DMS79 treated with DMSO at 0.1 percent for 48 hours (cell line): Measurements from ENCODE around the gene BCAT1.

ENCODE experiments used
- DNase-seq: peaks from one replicate; lab custom pipeline; 2025; lab: John Stamatoyannopoulos, UW

BCAT1 gene

DNA sequence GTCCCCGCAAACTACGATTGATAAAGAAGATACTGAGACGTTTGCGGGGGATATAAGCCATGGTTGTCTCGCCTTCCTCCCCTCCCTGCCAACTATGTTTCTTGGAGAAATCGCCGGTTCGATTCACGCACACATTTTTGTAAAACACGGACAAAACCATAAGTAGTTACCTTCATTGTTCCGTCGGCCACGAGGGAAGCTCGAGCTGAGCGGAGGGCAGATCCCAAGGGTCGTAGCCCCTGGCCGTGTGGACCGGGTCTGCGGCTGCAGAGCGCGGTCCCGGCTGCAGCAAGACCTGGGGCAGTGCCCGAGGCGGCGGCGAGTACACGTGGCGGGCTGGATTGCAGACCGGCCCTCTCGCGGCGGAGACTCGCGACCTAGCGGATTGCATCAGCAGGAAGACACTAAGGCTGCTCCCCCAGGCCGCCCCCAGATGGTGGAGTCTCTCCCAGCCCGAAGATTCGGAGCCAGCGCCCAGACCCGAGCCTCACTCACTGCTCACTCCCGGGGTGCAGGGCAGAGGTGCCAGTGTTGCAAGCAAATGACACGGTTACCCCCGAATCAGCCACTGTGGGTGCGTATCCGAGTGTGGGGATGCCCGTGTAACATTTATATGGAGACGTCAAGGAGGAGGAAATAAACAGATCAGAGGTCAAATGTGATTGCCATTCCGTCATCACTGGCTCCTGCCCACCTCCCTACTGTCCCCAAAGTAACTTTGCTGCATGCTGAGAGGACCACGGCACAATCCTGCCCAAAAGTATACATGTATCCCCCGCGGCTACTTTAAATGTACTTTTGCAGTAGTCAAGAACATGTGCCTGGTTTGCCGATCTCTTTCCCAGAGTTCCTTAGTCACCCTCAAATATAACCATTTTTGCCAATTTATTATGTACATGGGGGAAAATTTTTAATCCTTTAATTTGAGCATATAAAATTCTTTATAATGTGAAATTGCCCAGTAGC lies at the start of gene BCAT1:
BCAT1 (minus strand) TSS at position 345 of the 966 bp plus-strand sequence; CDS start at position 176, 169 bp downstream.
- no peak for DNase-seq

- DNase-seq: no peak
These were observed 49.2 kb upstream of the BCAT1 start for GRCh38 chr12:24997970-24998582.

GRCh38 chr12:24997496-24997895 lies 48.6 kb upstream of the BCAT1 start:
- no peak for DNase-seq

DNA sequence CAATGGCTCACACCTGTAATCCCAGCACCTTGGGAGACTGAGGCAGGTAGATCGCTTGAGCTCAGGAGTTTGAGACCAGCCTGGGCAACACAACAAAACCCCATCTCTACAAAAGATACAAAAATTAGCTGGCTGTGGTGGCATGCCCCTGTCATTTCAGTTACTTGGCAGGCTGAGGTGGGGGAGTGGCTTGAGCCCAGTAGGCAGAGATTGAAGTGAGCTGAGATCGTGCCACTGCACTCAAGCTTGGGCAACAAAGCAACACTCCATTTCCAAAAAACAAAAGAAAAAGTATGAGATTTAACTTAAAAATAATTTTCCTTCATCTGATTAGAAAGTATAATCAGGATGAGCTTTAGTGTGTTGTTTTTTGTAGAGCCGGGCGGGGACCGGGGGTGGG lies 47.9 kb upstream of the BCAT1 start:
- no peak for DNase-seq

GRCh38 chr12:24996102-24996797 lies 47.3 kb upstream of the BCAT1 start:
- no peak for DNase-seq

DNA sequence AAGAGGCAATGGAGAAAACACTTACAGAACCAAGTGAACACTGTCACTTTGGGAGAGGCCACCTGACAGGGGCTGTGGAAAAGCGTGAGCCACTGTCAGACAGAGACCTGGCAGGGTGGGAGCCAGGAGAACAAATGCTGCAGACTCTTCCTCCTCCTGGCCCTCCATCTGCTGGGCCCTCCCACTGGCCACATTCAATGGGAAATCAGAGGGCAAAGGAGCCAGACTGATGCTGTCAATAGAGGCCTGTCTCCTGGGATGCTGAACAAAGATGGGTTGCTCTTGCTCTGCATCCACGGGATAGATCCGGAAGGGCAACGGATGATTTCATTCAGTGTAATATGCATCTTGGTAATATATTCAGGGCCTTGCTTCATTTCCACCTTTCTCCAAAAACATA lies 44.9 kb upstream of the BCAT1 start:
- no peak for DNase-seq

- DNase-seq: peak; percentile 60
These were observed 42.5 kb upstream of the BCAT1 start for GRCh38 chr12:24991209-24992049.

GRCh38 chr12:24989216-24989615 lies 40.3 kb upstream of the BCAT1 start:
- DNase-seq: no peak

- no peak for DNase-seq
These were observed 33.3 kb upstream of the BCAT1 start for GRCh38 chr12:24982250-24982649.

DNA sequence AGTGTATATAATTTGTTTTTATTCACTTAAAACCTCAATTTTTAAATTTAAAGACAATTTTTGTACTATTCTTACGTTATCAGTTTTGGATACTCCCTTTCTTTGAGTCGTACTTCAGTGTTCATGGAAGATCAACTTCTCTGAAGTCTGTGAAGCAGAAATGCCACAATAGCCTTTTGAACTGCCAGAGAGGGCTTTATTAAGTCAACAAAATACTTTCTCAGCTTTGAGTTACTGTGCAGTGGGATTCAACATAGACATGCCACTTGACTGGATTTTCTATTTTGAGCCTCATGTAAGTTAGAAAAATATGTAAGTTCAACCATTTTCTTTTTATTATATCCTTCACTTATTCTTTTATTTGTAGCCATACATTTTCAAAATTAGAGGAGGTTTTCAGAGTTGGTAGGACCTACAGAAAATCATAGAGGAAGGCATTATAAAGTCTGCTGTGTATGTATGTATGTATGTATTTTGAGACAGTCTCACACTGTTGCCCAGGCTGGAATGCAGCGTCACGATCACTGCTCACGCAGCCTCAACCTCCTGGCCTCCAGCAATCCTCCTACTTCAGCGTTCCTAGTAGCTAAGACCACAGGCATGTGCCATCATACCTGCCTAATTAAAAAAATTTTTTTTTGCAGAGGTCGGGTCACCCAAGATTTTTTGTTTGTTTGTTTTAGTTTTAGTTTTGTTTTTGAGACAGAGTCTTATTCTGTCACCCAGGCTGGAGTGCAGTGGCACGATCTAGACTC lies 31.3 kb upstream of the BCAT1 start:
- no peak for DNase-seq

- DNase-seq: no peak
These were observed 30.4 kb upstream of the BCAT1 start for GRCh38 chr12:24979329-24979728.

DNA sequence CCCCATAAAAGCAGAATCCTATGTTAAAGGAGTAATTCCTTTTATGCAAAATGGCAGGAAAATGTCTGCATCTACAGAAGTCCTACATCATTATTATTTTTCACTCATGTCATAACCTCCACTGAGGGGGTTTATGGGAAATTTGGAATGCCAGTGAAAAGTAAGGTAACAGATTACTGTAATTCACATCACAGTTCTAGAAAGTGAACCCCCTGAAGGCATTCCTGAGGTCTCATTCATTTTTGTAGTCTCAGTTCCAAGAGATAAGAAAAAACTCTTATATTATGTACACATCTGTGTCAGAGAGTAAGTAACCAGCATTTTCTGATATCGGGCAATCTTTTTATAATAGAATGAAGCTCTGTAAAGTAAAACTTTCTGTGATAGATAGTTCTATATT lies 28.8 kb upstream of the BCAT1 start:
- DNase-seq: no peak

- no peak for DNase-seq
These were observed 28.2 kb upstream of the BCAT1 start for GRCh38 chr12:24977060-24977459.

- DNase-seq: no peak
These were observed 26.5 kb upstream of the BCAT1 start for GRCh38 chr12:24975425-24975824.

- DNase-seq: no peak
These were observed 25.3 kb upstream of the BCAT1 start for GRCh38 chr12:24974216-24974615.

GRCh38 chr12:24972078-24972477 lies 23.2 kb upstream of the BCAT1 start:
- no peak for DNase-seq

DNA sequence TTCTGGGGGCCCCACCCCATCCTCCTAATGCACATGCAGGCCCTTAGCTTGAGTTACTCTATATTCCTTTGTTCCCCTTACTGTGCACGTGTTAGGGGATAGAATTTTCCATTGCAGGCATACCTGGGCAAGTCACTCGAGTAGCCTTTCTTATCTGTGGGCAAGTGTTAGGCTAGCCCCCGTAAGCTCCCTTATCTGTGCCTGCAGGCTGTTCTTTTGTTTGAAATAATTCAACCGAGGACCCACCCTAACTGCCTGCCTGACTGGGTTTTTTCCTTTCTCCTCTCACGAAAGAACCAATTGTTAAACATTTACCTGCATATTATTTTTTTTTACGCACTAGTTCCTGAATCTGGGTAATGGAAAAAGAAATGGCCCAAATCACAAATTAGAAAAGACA lies 21.3 kb upstream of the BCAT1 start:
- DNase-seq: no peak

- DNase-seq: no peak
These were observed 18.2 kb upstream of the BCAT1 start for GRCh38 chr12:24966951-24967564.

GRCh38 chr12:24964342-24964741 lies 15.4 kb upstream of the BCAT1 start:
- no peak for DNase-seq

DNA sequence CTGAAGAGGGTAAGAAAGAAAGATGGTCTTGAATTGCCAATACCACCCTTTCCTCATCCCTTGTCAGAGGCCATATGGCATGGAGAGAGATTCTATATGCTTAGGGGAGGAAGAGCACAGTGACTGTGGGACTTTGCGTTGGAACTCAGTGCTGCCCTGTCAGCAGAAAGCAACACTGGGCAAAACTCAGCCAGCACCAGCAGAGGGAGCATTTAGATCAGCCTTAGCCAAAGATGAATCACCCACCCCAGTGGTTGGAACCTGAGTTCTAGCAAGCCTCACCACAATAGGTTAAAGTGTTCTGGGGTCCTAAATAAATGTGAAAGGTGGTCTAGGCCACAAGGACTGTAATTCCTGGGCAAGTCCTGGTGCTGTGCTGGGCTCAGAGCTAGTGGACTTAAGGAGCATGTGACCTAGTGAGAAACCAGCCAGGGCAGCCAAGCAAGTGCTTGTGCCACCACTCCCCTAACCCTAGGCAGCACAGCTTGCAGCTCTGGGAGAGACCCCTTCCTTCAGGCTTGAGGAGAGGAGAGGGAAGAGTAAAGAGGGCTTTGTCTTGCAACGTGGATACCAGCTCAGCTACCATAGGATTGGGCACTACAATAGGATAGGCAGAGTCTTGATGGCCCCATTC lies 11.4 kb upstream of the BCAT1 start:
- DNase-seq: no peak
